Lung (tissue), 12 donors: ENCODE data around the gene C12orf57. TPM values are rescaled to one million over a fixed set of nuclear protein-coding genes. Genes with fewer than 3 reads are reported as not detected.

Experiments used
- ATAC-seq: fragments of 200-7000 bp; cut with Tn5 transposase; one replicate; pipeline ENCODE4 v1.9.1; 2020; ENCODE audit warnings: moderate number of reproducible peaks; ENCODE audit not compliant: insufficient read depth, low FRiP score
- DNase-seq, 3 donors: peaks; one replicate each; pipeline ENCODE4 v3.0.0-alpha.2; 2013 to 2017
- H3K27ac ChIP-seq, 2 donors: one replicate each; pipeline ENCODE4 v1.5.1; 2013; ENCODE audit warnings: mild to moderate bottlenecking in 2 of 2, moderate library complexity in 2 of 2, control low read depth in 1 of 2, inconsistent platforms in 1 of 2, low read depth in 1 of 2, low read length in 1 of 2
- H3K27me3 ChIP-seq, 3 donors: one replicate each; pipeline ENCODE4 v1.5.1; 2013; ENCODE audit warnings: low read length in 2 of 3; ENCODE audit not compliant: control insufficient read depth in 3 of 3, insufficient read depth in 3 of 3
- H3K36me3 ChIP-seq, 4 donors: one replicate each; pipeline ENCODE4 v1.5.1; 2013; ENCODE audit warnings: low read length in 4 of 4, mild to moderate bottlenecking in 1 of 4, moderate library complexity in 1 of 4; ENCODE audit not compliant: control insufficient read depth in 4 of 4, insufficient read depth in 4 of 4
- H3K4me1 ChIP-seq, 5 donors: one replicate each; pipeline ENCODE4 v1.5.1; 2013; ENCODE audit warnings: low read length in 5 of 5, mild to moderate bottlenecking in 2 of 5, moderate library complexity in 1 of 5; ENCODE audit not compliant: control insufficient read depth in 5 of 5, insufficient read depth in 5 of 5
- H3K4me3 ChIP-seq: one replicate; pipeline ENCODE4 v1.5.1; 2013; ENCODE audit warnings: mild to moderate bottlenecking, control low read depth, moderate library complexity
- H3K9ac ChIP-seq, 2 donors: one replicate each; pipeline ENCODE4 v1.5.1; 2013; ENCODE audit warnings: low read length in 2 of 2, control low read depth in 1 of 2; ENCODE audit not compliant: insufficient read depth in 1 of 2
- H3K9me3 ChIP-seq, 4 donors: one replicate each; pipeline ENCODE4 v1.5.1; 2013; ENCODE audit warnings: low read length in 3 of 4, mild to moderate bottlenecking in 1 of 4, moderate library complexity in 1 of 4; ENCODE audit not compliant: control insufficient read depth in 4 of 4, insufficient read depth in 3 of 4
- CTCF ChIP-seq: IDR thresholded peaks from 2 replicates; pipeline ENCODE4 v1.5.1; 2012; ENCODE audit warnings: mild to moderate bottlenecking; ENCODE audit errors: control extremely low read depth, extremely low read depth
- WGBS, 2 donors: extraction: QIAGEN DNeasy Blood & Tissue Kit; methylation state at CpG; one replicate each; pipeline ENCODE4 v1.1.7; 2013; 5-methylcytosine and 5-hydroxymethylcytosine counted together
- polyA plus RNA-seq, 2 donors: library from polyadenylated mRNA; stranded (reverse); fragments of 200-250 nt; gene quantifications; one replicate each; pipeline ENCODE4 v1.2.1, GENCODE V29; 2013
- total RNA-seq, 2 donors: library from RNA; depleted of rRNA in 1 of 2; stranded (reverse); fragments of >200 nt in 1 of 2; gene quantifications; one replicate each; pipeline ENCODE4 v1.2.1, GENCODE V29; 2014 to 2021
- donor health status: control.
- donor health status: control.
- donor health status: Bipolar disorder and iron deficiency.
- donor health status: healthy.
- donor health status: DM: yes; HTN: yes; CAD: no.

Gene C12orf57
- total and polyA plus RNA-seq, 4 donors, result 92.9 to 437 (median 283) TPM

GRCh38 chr12:6932766-6933165, 11.1 kb upstream of the C12orf57 start:
- H3K9me3 ChIP-seq, result no peaks in the 10 kb centered on the region
- no peak for TF ChIP-seq CTCF
- peaks cover 0 to 25% (median 22%) of the 10 kb centered on the region in 4 donors for H3K36me3 ChIP-seq
- H3K27ac ChIP-seq, result no peak overlapping the region
- DNase-seq (no peak), ATAC-seq (no peak)
- H3K27me3 ChIP-seq, result no peaks in the 10 kb centered on the region
- no peak overlapping the region for H3K4me3 ChIP-seq
- H3K9ac ChIP-seq, result no peak overlapping the region
- H3K4me1 ChIP-seq, result peaks cover 12 to 37% (median 13%) of the 10 kb centered on the region in 5 donors
- 68 to 80% methylated on average over 1 of the region's 1 CpG for WGBS, 2 donors

GRCh38 chr12:6934110-6934509, 9.7 kb upstream of the C12orf57 start:
- no peak overlapping the region for H3K4me3 ChIP-seq

GRCh38 chr12:6935371-6936193, 8.2 kb upstream of the C12orf57 start:
- WGBS, 2 donors, result 60 to 64% methylated on average over 14 of the region's 14 CpGs
- DNase-seq (no peak), ATAC-seq (no peak)
- Histone ChIP-seq H3K4me1 (peaks cover 6 to 29% (median 11%) of the 10 kb centered on the region in 5 donors), H3K4me3 (no peak overlapping the region), H3K27ac (peak overlapping the region in 1 of 2 donors; percentile 26), H3K9me3 (no peaks in the 10 kb centered on the region), H3K36me3 (peaks cover 0 to 39% (median 31%) of the 10 kb centered on the region in 4 donors), H3K9ac (no peak overlapping the region), H3K27me3 (no peaks in the 10 kb centered on the region)
- TF ChIP-seq CTCF, result no peak

More at GRCh38 chr12:6934110-6934509, 9.7 kb upstream of the C12orf57 start:
- peaks cover 0 to 31% (median 26%) of the 10 kb centered on the region in 4 donors for H3K36me3 ChIP-seq
- no peak overlapping the region for H3K9ac ChIP-seq
- no peak for TF ChIP-seq CTCF
- DNase-seq (peak; percentile 39 to 69 (median 45)), ATAC-seq (no peak)
- H3K27me3 ChIP-seq, result no peaks in the 10 kb centered on the region
- 35 to 41% methylated on average over 7 to 8 of the region's 8 CpGs for WGBS, 2 donors
- H3K4me1 ChIP-seq, result peaks cover 12 to 42% (median 16%) of the 10 kb centered on the region in 5 donors
- H3K9me3 ChIP-seq, result no peaks in the 10 kb centered on the region
- H3K27ac ChIP-seq, result peak overlapping the region; percentile 7 to 58
